Hepatocyte (in vitro differentiated cells): ENCODE data around the gene HOXC9. TPM values are rescaled to one million over a fixed set of nuclear protein-coding genes. Genes with fewer than 3 reads are reported as not detected.

Source experiments
- DNase-seq: peaks from one replicate; pipeline ENCODE4 v3.0.0-alpha.2; 2016; ENCODE audit warnings: low spot score
- H2AFZ ChIP-seq: fragments of 200-600 bp; sonication (generic); 2 replicates; pipeline ENCODE4 v1.6.0; 2016; ENCODE audit warnings: antibody characterized with exemption, mild to moderate bottlenecking
- H3K27ac ChIP-seq: fragments of 200-600 bp; sonication (generic); 2 replicates; pipeline ENCODE4 v1.5.1; 2016; ENCODE audit warnings: mild to moderate bottlenecking
- H3K27me3 ChIP-seq: fragments of 200-600 bp; sonication (generic); 2 replicates; pipeline ENCODE4 v1.6.1; 2016
- H3K36me3 ChIP-seq: fragments of 200-600 bp; sonication (generic); replicated peaks from 2 replicates; pipeline ENCODE4 v1.5.1; 2016; ENCODE audit warnings: low read depth; ENCODE audit not compliant: insufficient read depth
- H3K4me1 ChIP-seq: fragments of 200-600 bp; sonication (generic); 2 replicates; pipeline ENCODE4 v1.5.1; 2016; ENCODE audit warnings: mild to moderate bottlenecking, moderate library complexity; ENCODE audit not compliant: insufficient read depth
- H3K4me2 ChIP-seq: fragments of 200-600 bp; sonication (generic); 2 replicates; pipeline ENCODE4 v1.6.0; 2016
- H3K4me3 ChIP-seq: fragments of 200-600 bp; sonication (generic); 2 replicates; pipeline ENCODE4 v1.5.1; 2016; ENCODE audit warnings: mild to moderate bottlenecking
- H3K79me2 ChIP-seq: fragments of 200-600 bp; sonication (generic); 2 replicates; pipeline ENCODE4 v1.6.0; 2017; ENCODE audit warnings: mild to moderate bottlenecking
- H3K9me2 ChIP-seq: fragments of 200-600 bp; sonication (generic); replicated peaks from 2 replicates; pipeline ENCODE4 v1.6.0; 2017; ENCODE audit warnings: mild to moderate bottlenecking; ENCODE audit not compliant: insufficient read depth
- H3K9me3 ChIP-seq: fragments of 200-600 bp; sonication (generic); 2 replicates; pipeline ENCODE4 v1.5.1; 2016; ENCODE audit warnings: low read depth, mild to moderate bottlenecking
- H4K20me1 ChIP-seq: fragments of 200-600 bp; sonication (generic); 2 replicates; pipeline ENCODE4 v1.6.0; 2016; ENCODE audit warnings: mild to moderate bottlenecking; ENCODE audit not compliant: insufficient read depth, poor library complexity, severe bottlenecking
- EZH2 ChIP-seq: fragments of 200-600 bp; sonication (generic); IDR thresholded peaks from 2 replicates; pipeline ENCODE4 v1.6.1; 2016; ENCODE audit warnings: antibody characterized with exemption, mild to moderate bottlenecking, borderline replicate concordance
- EZH2phosphoT487 ChIP-seq: fragments of 200-600 bp; sonication (generic); IDR thresholded peaks from one replicate; pipeline ENCODE4 v1.6.1; 2018; ENCODE audit warnings: antibody characterized with exemption, mild to moderate bottlenecking, low read depth, moderate library complexity; ENCODE audit not compliant: unreplicated experiment, severe bottlenecking
- WGBS: methylation state at CpG from one replicate; pipeline ENCODE4 v1.1.6; 2016; ENCODE audit warnings: low lambda C conversion rate; ENCODE audit errors: missing lambda C conversion rate; 5-methylcytosine and 5-hydroxymethylcytosine counted together
- polyA plus RNA-seq: library from polyadenylated mRNA; unstranded; fragments of >200 nt; fragmentation: Nextera tagmentation; extraction: Ambion mirVana; gene quantifications from 2 replicates; pipeline ENCODE4 v1.2.1, GENCODE V29; 2016
- total RNA-seq: library from RNA; depleted of rRNA; stranded (reverse); fragments of >200 nt; gene quantifications from 2 replicates; pipeline ENCODE4 v1.2.3, GENCODE V29; 2014
- TF ChIP-seq, protein P1 (sequence below): fragments of 200-600 bp; sonication (generic); IDR thresholded peaks from 2 replicates; pipeline ENCODE4 v1.5.1; 2016; ENCODE audit warnings: antibody characterized with exemption, mild to moderate bottlenecking; ENCODE audit not compliant: poor library complexity

HOXC9 gene
- total and polyA plus RNA-seq, 2 experiments from 2014 or later = 0.10 to 4.1 TPM

DNA sequence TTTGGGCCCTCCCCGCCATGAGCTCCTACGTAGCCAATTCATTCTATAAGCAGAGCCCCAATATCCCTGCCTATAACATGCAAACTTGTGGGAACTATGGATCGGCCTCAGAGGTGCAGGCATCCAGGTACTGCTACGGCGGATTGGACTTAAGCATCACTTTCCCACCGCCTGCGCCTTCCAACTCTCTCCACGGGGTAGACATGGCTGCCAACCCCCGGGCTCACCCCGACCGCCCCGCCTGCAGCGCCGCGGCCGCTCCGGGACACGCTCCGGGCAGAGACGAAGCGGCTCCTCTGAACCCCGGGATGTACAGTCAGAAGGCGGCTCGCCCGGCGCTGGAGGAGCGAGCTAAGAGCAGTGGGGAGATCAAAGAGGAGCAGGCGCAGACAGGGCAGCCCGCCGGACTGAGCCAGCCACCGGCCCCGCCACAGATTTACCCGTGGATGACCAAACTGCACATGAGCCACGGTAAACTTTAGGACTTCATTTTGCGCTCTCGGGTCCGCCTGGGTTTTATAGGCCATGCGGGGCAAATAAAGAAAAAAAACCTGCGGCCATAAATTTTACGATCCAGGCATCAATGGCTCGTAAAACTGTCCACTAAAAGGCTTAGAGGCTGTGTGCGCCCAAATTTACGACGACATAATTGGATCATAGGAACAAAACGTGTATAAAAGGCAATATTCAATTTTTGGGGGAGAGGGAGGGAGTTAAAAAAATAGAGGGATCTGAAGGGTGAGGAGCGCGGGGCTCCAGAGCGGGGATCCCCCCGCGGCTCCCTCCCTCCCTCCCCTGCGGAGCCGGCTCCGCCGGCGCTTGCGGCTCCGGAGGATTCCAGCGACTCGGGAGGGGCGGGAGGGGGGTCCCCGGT, 33.4 kb downstream of the HOXC9 start:
- H3K4me2 ChIP-seq = peak overlapping the region; percentile 79
- peaks cover 73% of the 10 kb centered on the region for H3K27me3 ChIP-seq
- TF ChIP-seq EZH2phosphoT487 = peak; percentile 92
- TF ChIP-seq EZH2 = peak; percentile 76
- TF ChIP-seq, protein P1, sequence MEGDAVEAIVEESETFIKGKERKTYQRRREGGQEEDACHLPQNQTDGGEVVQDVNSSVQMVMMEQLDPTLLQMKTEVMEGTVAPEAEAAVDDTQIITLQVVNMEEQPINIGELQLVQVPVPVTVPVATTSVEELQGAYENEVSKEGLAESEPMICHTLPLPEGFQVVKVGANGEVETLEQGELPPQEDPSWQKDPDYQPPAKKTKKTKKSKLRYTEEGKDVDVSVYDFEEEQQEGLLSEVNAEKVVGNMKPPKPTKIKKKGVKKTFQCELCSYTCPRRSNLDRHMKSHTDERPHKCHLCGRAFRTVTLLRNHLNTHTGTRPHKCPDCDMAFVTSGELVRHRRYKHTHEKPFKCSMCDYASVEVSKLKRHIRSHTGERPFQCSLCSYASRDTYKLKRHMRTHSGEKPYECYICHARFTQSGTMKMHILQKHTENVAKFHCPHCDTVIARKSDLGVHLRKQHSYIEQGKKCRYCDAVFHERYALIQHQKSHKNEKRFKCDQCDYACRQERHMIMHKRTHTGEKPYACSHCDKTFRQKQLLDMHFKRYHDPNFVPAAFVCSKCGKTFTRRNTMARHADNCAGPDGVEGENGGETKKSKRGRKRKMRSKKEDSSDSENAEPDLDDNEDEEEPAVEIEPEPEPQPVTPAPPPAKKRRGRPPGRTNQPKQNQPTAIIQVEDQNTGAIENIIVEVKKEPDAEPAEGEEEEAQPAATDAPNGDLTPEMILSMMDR = no peak
- peak overlapping the region; percentile 2 for H3K27ac ChIP-seq
- no peak overlapping the region for H2AFZ ChIP-seq
- no peaks in the 10 kb centered on the region for H4K20me1 ChIP-seq
- DNase-seq = peak; percentile 84
- H3K4me3 ChIP-seq = peak overlapping the region; percentile 0
- H3K79me2 ChIP-seq = no peaks in the 10 kb centered on the region
- H3K36me3 ChIP-seq = no peaks in the 10 kb centered on the region
- WGBS = 4% methylated on average over 55 of the region's 61 CpGs
- peaks cover 40% of the 10 kb centered on the region for H3K4me1 ChIP-seq
- no peaks in the 10 kb centered on the region for H3K9me2 ChIP-seq
- no peaks in the 10 kb centered on the region for H3K9me3 ChIP-seq

DNA sequence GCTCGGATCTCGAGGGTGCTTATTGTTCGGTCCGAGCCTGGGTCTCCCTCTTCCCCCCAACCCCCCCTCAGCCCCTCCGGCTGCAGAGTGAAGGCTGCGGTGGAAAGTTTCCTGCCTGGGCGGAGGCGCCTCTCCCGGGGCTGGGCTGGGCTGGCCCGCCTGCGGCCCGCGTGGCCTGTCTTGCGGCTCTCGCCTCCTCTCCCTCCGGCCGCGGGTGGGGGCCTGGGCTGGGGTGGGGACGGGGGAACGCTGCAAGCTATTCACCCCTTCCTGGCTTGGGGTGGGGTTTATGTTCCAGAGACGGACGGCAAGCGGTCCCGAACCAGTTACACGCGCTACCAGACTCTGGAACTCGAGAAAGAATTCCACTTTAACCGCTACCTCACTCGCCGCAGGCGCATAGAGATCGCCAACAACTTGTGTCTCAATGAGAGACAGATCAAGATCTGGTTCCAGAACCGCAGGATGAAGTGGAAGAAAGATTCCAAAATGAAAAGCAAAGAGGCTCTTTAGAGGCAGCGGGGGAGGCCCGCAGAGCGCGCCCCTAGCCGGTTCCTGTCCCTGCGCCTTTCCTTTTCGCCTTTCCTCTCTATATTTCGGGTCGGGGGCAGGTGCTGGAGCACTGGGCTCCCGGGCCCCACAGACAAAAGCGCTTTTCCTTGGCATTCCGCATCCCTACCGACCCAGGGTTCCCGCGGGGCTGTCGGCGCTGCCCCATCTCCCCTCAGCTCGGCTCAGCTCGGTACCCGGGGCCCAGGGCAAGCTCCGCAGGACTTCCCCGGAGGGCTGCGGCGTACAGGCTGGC, 34.2 kb downstream of the HOXC9 start:
- Histone ChIP-seq H2AFZ (no peak overlapping the region), H3K27ac (no peak overlapping the region), H3K4me1 (peaks cover 36% of the 10 kb centered on the region), H3K9me3 (no peaks in the 10 kb centered on the region), H4K20me1 (no peaks in the 10 kb centered on the region), H3K36me3 (no peaks in the 10 kb centered on the region), H3K27me3 (peaks cover 75% of the 10 kb centered on the region), H3K4me2 (peak overlapping the region; percentile 79), H3K79me2 (no peaks in the 10 kb centered on the region), H3K4me3 (peak overlapping the region; percentile 0), H3K9me2 (no peaks in the 10 kb centered on the region)
- no peak for DNase-seq
- no peak for TF ChIP-seq EZH2phosphoT487
- peak; percentile 10 for TF ChIP-seq EZH2
- 14% methylated on average over 35 of the region's 57 CpGs for WGBS

DNA sequence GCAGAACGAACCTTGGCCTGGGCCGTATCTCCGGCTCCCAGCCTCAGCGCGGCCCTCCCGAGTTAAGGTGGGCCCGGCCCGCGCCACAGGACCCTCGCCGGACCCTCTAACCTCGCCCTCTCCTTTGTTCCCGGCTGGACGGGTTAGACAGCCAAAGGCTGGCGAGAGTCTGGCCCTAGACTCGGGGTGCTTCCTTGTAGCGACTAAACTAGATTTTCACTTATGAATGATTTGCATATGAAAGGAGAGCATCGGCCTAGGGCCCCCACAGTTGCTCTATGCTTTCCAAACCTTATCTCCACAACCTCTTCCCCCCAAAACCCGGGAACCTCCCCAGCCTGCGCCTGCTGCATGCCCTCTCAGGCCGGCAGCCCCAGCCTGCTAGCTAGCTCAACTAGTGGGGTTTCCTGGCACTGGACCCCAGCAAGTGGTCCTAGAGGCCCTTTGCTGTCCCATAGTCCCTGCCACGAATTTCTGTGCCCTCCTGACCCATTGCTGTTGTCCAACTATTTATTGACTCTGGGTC, 34.9 kb downstream of the HOXC9 start:
- Histone ChIP-seq H3K4me2 (peak overlapping the region; percentile 79), H3K79me2 (no peaks in the 10 kb centered on the region), H3K27ac (no peak overlapping the region), H2AFZ (no peak overlapping the region), H3K4me3 (no peak overlapping the region), H3K36me3 (no peaks in the 10 kb centered on the region), H4K20me1 (no peaks in the 10 kb centered on the region), H3K9me3 (no peaks in the 10 kb centered on the region), H3K4me1 (peaks cover 36% of the 10 kb centered on the region), H3K9me2 (no peaks in the 10 kb centered on the region), H3K27me3 (peaks cover 75% of the 10 kb centered on the region)
- WGBS = 51% methylated on average over 22 of the region's 22 CpGs
- DNase-seq = no peak
- TF ChIP-seq EZH2 = no peak
- TF ChIP-seq, protein P1 = no peak
- TF ChIP-seq EZH2phosphoT487 = no peak
